Ovary (tissue), 9 donors: ENCODE measurements around the gene SH3BGRL2. TPM values are rescaled to one million over a fixed set of nuclear protein-coding genes. Genes with fewer than 3 reads are reported as not detected.

Experiments used
- DNase-seq, 5 donors: peaks; one replicate each; pipeline ENCODE4 v3.0.0-alpha.2; 2019 to 2020
- H3K27ac ChIP-seq, 2 donors: fragments of 200-600 bp; one replicate each; pipeline versions ENCODE4 v1.5.1 to v1.8.0; 2019 to 2022
- H3K27me3 ChIP-seq: fragments of 200-600 bp; one replicate; pipeline ENCODE4 v1.8.0; 2022
- H3K36me3 ChIP-seq: fragments of 200-600 bp; sonication (generic); one replicate; pipeline ENCODE4 v1.5.1; 2019
- H3K4me1 ChIP-seq: one replicate; pipeline ENCODE4 v1.8.1; 2013; ENCODE audit warnings: mild to moderate bottlenecking, moderate library complexity; ENCODE audit not compliant: insufficient read depth
- H3K4me3 ChIP-seq: fragments of 200-600 bp; sonication (generic); one replicate; pipeline ENCODE4 v1.5.1; 2017
- H3K9me3 ChIP-seq, 2 donors: fragments of 200-600 bp in 1 of 2; sonication (generic) in 1 of 2; one replicate each; pipeline versions ENCODE4 v1.5.1 to v1.8.1; 2013 to 2019; ENCODE audit warnings: mild to moderate bottlenecking in 1 of 2, moderate library complexity in 1 of 2
- EP300 ChIP-seq: sonication (generic); formaldehyde crosslinking; IDR thresholded peaks from one replicate; pipeline ENCODE4 v1.6.1; 2017; ENCODE audit warnings: antibody characterized with exemption
- POLR2A ChIP-seq: fragments of 450-650 bp; IDR thresholded peaks from one replicate; pipeline ENCODE4 v1.6.1; 2017; ENCODE audit warnings: antibody characterized with exemption, mild to moderate bottlenecking, moderate library complexity
- WGBS, 3 donors: extraction: QIAGEN DNeasy Blood & Tissue Kit in 1 of 3; methylation state at CpG; one replicate each; pipeline versions ENCODE4 v1.1.5 to v1.1.7; 2013 to 2017; 5-methylcytosine and 5-hydroxymethylcytosine counted together
- intact Hi-C, 4 donors: fragments of 100-400 bp; cut with DNase I; formaldehyde crosslinking; loops; one replicate each; pipeline versions ENCODE4 v1.11.0 to v1.15.1; 2022 to 2023
- polyA plus RNA-seq, 2 donors: library from polyadenylated mRNA; stranded (reverse); fragments of 200-250 nt in 1 of 2; fragments of 350-450 nt in 1 of 2; fragmentation: Illumina TruSeq in 1 of 2; extraction: RNeasy Lipid Tissue Mini Kit (QIAGEN cat#74804) in 1 of 2; gene quantifications; one replicate each; pipeline ENCODE4 v1.2.3, GENCODE V29; 2013 to 2014
- total RNA-seq, 7 donors: library from RNA; depleted of rRNA in 2 of 7; stranded (reverse); fragments of >200 nt in 2 of 7; fragmentation: NEBNext Ultra II Directional in 3 of 7; extraction: Animal tissue kit (Norgen Biotek cat#: 25700) in 3 of 7; gene quantifications; one replicate each; pipeline versions ENCODE4 v1.1.0 to v1.2.4, GENCODE V29; 2016 to 2023
- TF ChIP-seq, protein P1 (sequence below), 3 donors: fragments of 450-650 bp in 2 of 3; fragments of 200-600 bp in 1 of 3; IDR thresholded peaks; one replicate each; pipeline versions ENCODE4 v1.5.1 to v1.8.0; 2016 to 2022; ENCODE audit warnings: antibody characterized with exemption in 3 of 3, mild to moderate bottlenecking in 1 of 3
- donor health status: DM: no; HTN: no; CAD: no; lungs with moderate emphysema.
- donor health status: DM: no; HTN: no; CAD: no.
- donor health status: Bipolar disorder and iron deficiency.
- donor health status: DM: yes; HTN: yes; CAD: no.
- donor health status: DM: no; HTN: no; CAD: no.
- donor health status: DM: yes; HTN: yes; CAD: no.

Gene SH3BGRL2
- total and polyA plus RNA-seq, 9 donors: 3.8 to 19.0 (median 8.1) TPM

DNA sequence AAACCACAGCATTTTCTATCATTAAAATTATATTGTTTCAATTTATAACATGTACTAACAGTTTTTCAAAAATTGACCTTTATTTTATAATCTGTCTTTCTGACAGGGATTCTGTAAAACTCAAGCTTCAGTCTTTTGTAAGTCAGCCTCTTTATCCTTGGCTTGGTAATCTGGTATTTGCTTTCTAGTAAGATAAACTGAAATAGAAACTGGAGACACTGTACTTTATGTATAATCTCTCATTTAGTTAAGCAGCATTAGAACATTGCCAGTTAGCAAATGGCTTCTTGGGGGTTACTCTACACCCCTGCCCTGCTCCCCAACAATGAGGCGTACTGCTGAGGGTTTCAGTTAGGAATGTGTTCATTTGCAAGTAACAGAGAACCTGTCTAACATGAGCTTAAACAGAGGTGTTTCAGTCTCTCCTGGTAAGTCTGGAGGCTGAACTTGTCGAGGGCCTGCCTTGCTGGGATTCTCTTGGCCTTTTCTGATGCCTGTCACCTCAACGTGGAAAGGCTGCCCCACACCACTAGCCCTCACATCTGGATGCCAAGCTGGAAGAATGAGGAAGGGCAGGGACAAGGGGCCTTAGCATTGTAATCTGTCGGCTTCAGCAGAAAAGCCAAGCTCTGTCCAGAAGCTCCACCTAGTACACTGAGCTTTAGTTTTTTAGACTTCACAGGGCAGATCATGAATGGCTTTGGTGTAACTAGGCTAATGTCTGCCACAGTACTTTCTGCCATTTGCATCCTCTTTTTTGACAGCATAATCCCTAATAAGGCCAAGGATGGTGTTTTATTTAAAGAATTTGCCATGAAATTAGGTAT lies 34.8 kb downstream of the SH3BGRL2 start:
- Histone ChIP-seq H3K36me3 (no peaks in the 10 kb centered on the region), H3K27ac (no peak overlapping the region), H3K27me3 (no peaks in the 10 kb centered on the region), H3K9me3 (no peaks in the 10 kb centered on the region), H3K4me3 (no peak overlapping the region), H3K4me1 (no peaks in the 10 kb centered on the region)
- 71 to 75% (median 72%) methylated on average over 4 of the region's 4 CpGs for WGBS, 3 donors
- intact Hi-C loops: no loop called here
- TF ChIP-seq, protein P1, sequence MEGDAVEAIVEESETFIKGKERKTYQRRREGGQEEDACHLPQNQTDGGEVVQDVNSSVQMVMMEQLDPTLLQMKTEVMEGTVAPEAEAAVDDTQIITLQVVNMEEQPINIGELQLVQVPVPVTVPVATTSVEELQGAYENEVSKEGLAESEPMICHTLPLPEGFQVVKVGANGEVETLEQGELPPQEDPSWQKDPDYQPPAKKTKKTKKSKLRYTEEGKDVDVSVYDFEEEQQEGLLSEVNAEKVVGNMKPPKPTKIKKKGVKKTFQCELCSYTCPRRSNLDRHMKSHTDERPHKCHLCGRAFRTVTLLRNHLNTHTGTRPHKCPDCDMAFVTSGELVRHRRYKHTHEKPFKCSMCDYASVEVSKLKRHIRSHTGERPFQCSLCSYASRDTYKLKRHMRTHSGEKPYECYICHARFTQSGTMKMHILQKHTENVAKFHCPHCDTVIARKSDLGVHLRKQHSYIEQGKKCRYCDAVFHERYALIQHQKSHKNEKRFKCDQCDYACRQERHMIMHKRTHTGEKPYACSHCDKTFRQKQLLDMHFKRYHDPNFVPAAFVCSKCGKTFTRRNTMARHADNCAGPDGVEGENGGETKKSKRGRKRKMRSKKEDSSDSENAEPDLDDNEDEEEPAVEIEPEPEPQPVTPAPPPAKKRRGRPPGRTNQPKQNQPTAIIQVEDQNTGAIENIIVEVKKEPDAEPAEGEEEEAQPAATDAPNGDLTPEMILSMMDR (IDR thresholded peaks at IDR 0.05): no peak
- TF ChIP-seq EP300 (no peak), POLR2A (no peak)
- no peak for DNase-seq

DNA sequence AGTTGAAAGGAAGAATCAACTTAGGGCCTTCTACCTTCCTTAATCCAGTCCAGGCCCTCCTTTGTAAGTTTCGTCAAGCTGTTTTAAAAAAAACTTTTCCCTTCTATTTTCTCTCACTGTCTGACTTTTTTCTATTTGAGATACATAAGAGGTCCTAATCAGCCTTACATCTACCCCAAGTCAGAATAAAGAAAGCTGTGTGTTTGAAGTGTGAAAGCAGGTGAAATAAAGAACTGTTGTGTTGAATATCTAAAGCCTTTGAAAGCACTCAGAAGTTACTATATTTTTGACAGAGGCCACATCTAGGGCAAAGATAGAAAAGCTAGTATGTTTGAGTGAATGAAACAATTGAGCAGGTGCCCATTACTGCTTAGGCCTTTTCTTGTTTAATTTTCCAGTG lies 35.5 kb downstream of the SH3BGRL2 start:
- Histone ChIP-seq H3K27ac (no peak overlapping the region), H3K36me3 (no peaks in the 10 kb centered on the region), H3K4me1 (peaks cover 2% of the 10 kb centered on the region), H3K9me3 (no peaks in the 10 kb centered on the region), H3K27me3 (no peaks in the 10 kb centered on the region), H3K4me3 (no peak overlapping the region)
- 93 to 97% (median 94%) methylated on average over 1 of the region's 1 CpG for WGBS, 3 donors
- intact Hi-C loops: no loop called here
- DNase-seq: no peak
- TF ChIP-seq EP300: no peak
- TF ChIP-seq POLR2A: no peak
- TF ChIP-seq, protein P1 (IDR thresholded peaks at IDR 0.05): no peak

DNA sequence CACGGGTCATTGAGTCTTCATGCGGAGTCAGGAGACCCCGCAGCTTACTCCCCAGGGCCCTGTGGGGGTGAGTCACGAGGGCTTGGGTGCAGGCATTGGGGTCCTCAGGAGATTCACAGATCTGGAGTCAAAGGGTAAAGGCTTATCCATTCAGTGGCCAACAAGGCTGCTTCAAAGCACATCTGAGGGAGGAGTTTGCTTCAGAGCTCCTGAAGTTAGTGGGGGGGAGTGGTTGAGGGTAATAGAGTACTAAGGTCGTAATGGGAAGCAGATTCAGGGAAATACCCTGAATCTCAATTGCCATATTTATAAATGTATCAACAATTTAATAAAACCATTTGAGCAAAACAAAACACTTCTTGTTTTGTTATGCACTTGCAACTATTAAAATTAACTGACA lies 37.3 kb downstream of the SH3BGRL2 start:
- peaks cover 2% of the 10 kb centered on the region for H3K4me1 ChIP-seq
- H3K27me3 ChIP-seq: no peaks in the 10 kb centered on the region
- intact Hi-C loops: no loop called here
- H3K4me3 ChIP-seq: no peak overlapping the region
- TF ChIP-seq POLR2A: no peak
- TF ChIP-seq EP300: no peak
- TF ChIP-seq, protein P1 (IDR thresholded peaks at IDR 0.05): no peak
- no peak for DNase-seq
- no peaks in the 10 kb centered on the region for H3K9me3 ChIP-seq
- no peaks in the 10 kb centered on the region for H3K36me3 ChIP-seq
- H3K27ac ChIP-seq: no peak overlapping the region
- WGBS, 3 donors: 91 to 92% (median 91%) methylated on average over 5 of the region's 5 CpGs

DNA sequence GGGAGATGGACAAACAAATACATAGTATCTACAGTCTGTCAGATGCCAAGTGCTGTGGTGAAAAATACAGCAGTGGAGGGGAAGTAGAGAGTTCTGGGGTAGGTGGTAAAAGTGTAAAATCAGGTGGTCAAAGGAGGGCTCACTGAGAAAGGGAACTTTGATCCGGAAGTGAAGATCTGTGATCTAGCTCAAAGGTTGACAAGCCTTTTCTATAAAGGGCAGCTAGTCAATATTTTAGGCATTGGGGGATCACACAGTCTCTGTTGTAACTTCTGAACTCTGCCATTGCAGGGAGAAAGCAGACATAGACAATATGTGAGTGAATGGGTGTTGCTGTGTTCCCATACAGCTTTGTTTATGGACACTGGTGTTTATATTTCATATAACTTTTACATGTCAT lies 38.6 kb downstream of the SH3BGRL2 start:
- no peak overlapping the region for H3K4me3 ChIP-seq
- DNase-seq: no peak
- H3K27ac ChIP-seq: no peak overlapping the region
- no peaks in the 10 kb centered on the region for H3K27me3 ChIP-seq
- H3K9me3 ChIP-seq: no peaks in the 10 kb centered on the region
- TF ChIP-seq POLR2A (no peak), EP300 (no peak)
- TF ChIP-seq, protein P1 (IDR thresholded peaks at IDR 0.05): no peak
- WGBS, 3 donors: 94 to 100% (median 100%) methylated on average over 1 of the region's 1 CpG
- no peaks in the 10 kb centered on the region for H3K36me3 ChIP-seq
- H3K4me1 ChIP-seq: peaks cover 2% of the 10 kb centered on the region
- intact Hi-C loops: no loop called here
